DOHH2 (cell line): ENCODE data around the gene ROS1.

Source experiments
- H3F3A ChIP-seq: fragments of 200-600 bp; sonication (generic), shearing (Covaris generic); 2 replicates; pipeline ENCODE4 v1.6.0; 2016; ENCODE audit warnings: antibody characterized with exemption, mild to moderate bottlenecking; ENCODE audit not compliant: control insufficient read depth, insufficient read depth
- H3K27ac ChIP-seq: fragments of 200-600 bp; sonication (generic); 2 replicates; pipeline ENCODE4 v1.5.1; 2014; ENCODE audit warnings: low read depth, mild to moderate bottlenecking, low read length, moderate library complexity
- H3K27me3 ChIP-seq: fragments of 200-600 bp; sonication (generic); 2 replicates; pipeline ENCODE4 v1.6.1; 2014; ENCODE audit warnings: mild to moderate bottlenecking, low read length, mixed read lengths; ENCODE audit not compliant: control insufficient read depth
- H3K36me3 ChIP-seq: fragments of 200-600 bp; sonication (generic); 2 replicates; pipeline ENCODE4 v1.6.1; 2014; ENCODE audit warnings: mild to moderate bottlenecking, low read length, moderate library complexity, mixed read lengths; ENCODE audit not compliant: control insufficient read depth
- H3K4me1 ChIP-seq: fragments of 200-600 bp; sonication (generic); 2 replicates; pipeline ENCODE4 v1.6.1; 2014; ENCODE audit warnings: mild to moderate bottlenecking, low read length, mixed read lengths; ENCODE audit not compliant: control insufficient read depth
- H3K4me2 ChIP-seq: fragments of 200-600 bp; sonication (generic); 2 replicates; pipeline ENCODE4 v1.6.0; 2014; ENCODE audit warnings: mild to moderate bottlenecking, low read length, moderate library complexity
- H3K4me3 ChIP-seq: fragments of 200-600 bp; sonication (generic); 2 replicates; pipeline ENCODE4 v1.5.1; 2014; ENCODE audit warnings: mild to moderate bottlenecking, low read length, mixed read lengths
- H3K79me2 ChIP-seq: fragments of 200-600 bp; sonication (generic); 2 replicates; pipeline ENCODE4 v1.6.1; 2014; ENCODE audit warnings: mild to moderate bottlenecking, low read length, mixed read lengths; ENCODE audit not compliant: control insufficient read depth
- H3K9me2 ChIP-seq: fragments of 200-600 bp; sonication (generic); replicated peaks from 2 replicates; pipeline ENCODE4 v1.6.1; 2014; ENCODE audit warnings: mild to moderate bottlenecking, low read length, mixed read lengths; ENCODE audit not compliant: control insufficient read depth
- H3K9me3 ChIP-seq: fragments of 200-600 bp; sonication (generic); 2 replicates; pipeline ENCODE4 v1.6.1; 2014; ENCODE audit warnings: antibody characterized with exemption, low read length, mixed read lengths; ENCODE audit not compliant: control insufficient read depth, insufficient read depth
- H4K20me1 ChIP-seq: fragments of 200-600 bp; sonication (generic); 2 replicates; pipeline ENCODE4 v1.6.0; 2014; ENCODE audit warnings: low read depth, mild to moderate bottlenecking, antibody characterized with exemption, low read length, moderate library complexity; ENCODE audit not compliant: control insufficient read depth, insufficient read depth
- EZH2phosphoT487 ChIP-seq: fragments of 200-600 bp; sonication (generic); IDR thresholded peaks from 2 replicates; pipeline ENCODE4 v1.6.1; 2017; ENCODE audit warnings: borderline replicate concordance, mild to moderate bottlenecking, antibody characterized with exemption, low read length, moderate library complexity, mixed read lengths
- TF ChIP-seq, protein P1 (sequence below): fragments of 200-600 bp; sonication (generic); IDR thresholded peaks from one replicate; pipeline ENCODE4 v1.5.1; 2014; ENCODE audit warnings: antibody characterized with exemption, mild to moderate bottlenecking, low read depth, low read length; ENCODE audit not compliant: poor library complexity, severe bottlenecking

The ROS1 gene

DNA sequence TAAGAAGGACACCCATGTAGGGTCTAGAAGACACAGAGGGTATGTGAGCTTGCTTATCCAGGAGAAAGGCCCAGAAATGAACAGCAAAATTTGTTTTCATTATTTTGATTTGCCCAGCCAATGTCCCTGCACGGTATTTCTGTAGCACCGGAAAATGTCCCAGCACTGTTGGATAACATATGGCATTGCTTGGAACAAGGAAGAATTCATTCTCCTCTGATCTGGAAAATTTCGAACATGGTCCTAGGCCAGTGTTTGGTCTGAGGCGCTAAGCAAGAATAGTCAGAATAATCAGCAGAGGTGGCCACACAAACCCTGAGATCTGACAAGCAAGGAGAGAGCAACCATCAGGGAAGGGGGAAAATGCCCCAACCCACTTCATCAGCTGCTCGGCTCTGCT lies 26.6 kb downstream of the ROS1 start:
- Histone ChIP-seq H3K27ac (no peak overlapping the region), H3K36me3 (no peaks in the 10 kb centered on the region), H3K9me3 (no peaks in the 10 kb centered on the region), H3K4me3 (no peak overlapping the region), H3K27me3 (no peaks in the 10 kb centered on the region), H3K9me2 (no peaks in the 10 kb centered on the region), H3K4me1 (no peaks in the 10 kb centered on the region), H3F3A (no peaks in the 10 kb centered on the region), H4K20me1 (no peaks in the 10 kb centered on the region), H3K79me2 (no peaks in the 10 kb centered on the region), H3K4me2 (no peak overlapping the region)
- TF ChIP-seq, protein P1, sequence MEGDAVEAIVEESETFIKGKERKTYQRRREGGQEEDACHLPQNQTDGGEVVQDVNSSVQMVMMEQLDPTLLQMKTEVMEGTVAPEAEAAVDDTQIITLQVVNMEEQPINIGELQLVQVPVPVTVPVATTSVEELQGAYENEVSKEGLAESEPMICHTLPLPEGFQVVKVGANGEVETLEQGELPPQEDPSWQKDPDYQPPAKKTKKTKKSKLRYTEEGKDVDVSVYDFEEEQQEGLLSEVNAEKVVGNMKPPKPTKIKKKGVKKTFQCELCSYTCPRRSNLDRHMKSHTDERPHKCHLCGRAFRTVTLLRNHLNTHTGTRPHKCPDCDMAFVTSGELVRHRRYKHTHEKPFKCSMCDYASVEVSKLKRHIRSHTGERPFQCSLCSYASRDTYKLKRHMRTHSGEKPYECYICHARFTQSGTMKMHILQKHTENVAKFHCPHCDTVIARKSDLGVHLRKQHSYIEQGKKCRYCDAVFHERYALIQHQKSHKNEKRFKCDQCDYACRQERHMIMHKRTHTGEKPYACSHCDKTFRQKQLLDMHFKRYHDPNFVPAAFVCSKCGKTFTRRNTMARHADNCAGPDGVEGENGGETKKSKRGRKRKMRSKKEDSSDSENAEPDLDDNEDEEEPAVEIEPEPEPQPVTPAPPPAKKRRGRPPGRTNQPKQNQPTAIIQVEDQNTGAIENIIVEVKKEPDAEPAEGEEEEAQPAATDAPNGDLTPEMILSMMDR: no peak
- no peak for TF ChIP-seq EZH2phosphoT487

DNA sequence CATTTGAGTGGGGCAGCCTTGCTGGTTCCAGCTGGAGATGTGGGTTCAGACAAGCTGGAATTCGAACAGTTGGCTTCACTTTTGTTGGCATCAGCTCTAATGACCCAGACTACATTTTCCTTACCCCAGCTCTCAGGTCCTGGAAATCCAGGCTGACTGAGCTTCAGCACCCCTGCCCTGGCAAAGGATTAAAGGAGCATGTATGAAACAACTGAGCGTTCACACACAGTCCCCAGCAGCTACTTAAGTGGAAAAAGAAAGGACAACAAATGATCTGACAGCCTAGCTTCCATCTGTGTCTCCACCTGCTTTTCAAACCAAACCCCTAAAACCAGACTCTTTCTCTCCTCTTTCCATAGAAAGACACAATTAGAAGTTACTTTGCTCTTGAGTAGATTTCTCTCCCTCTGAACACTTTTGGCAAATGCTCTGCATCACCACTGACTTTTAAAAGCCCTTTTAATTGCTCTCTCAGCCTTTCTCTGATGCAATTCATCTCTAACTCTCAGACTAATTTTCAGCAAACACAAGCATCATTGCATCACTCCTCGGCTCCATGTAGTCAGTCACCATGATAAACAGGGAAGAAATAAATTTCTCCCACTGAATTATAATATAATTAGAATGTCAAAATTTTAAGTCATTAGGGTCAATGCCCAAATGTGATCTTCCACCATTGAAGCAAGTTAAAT lies 28.1 kb downstream of the ROS1 start:
- Histone ChIP-seq H3F3A (no peaks in the 10 kb centered on the region), H3K27ac (no peak overlapping the region), H3K9me3 (no peaks in the 10 kb centered on the region), H3K4me2 (no peak overlapping the region), H3K4me1 (no peaks in the 10 kb centered on the region), H3K4me3 (no peak overlapping the region), H4K20me1 (no peaks in the 10 kb centered on the region), H3K36me3 (no peaks in the 10 kb centered on the region), H3K27me3 (no peaks in the 10 kb centered on the region), H3K79me2 (no peaks in the 10 kb centered on the region), H3K9me2 (no peaks in the 10 kb centered on the region)
- no peak for TF ChIP-seq EZH2phosphoT487
- TF ChIP-seq, protein P1: no peak

DNA sequence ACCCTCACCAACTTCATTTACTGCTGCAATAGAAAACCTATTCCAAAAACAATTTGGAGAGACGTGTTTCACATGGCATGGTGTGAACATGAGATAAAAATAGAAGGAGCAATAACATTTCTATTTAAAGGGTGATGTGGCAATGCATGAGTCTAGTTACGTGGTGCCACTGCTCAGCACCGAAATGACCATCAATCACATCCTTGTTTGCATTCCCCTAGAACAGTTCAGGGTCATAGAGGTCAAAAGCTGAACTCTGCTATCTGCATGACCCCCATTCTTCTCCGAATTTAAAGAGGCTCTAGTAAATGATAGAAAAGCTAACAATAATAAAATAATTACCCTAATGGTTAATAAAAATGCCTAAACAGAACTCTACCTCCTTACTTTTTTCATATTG lies 29.5 kb downstream of the ROS1 start:
- H3K4me1 ChIP-seq: no peaks in the 10 kb centered on the region
- H4K20me1 ChIP-seq: no peaks in the 10 kb centered on the region
- no peaks in the 10 kb centered on the region for H3F3A ChIP-seq
- H3K9me3 ChIP-seq: no peaks in the 10 kb centered on the region
- H3K9me2 ChIP-seq: no peaks in the 10 kb centered on the region
- TF ChIP-seq, protein P1: no peak
- no peak for TF ChIP-seq EZH2phosphoT487
- no peak overlapping the region for H3K4me2 ChIP-seq
- no peaks in the 10 kb centered on the region for H3K36me3 ChIP-seq
- no peak overlapping the region for H3K4me3 ChIP-seq
- H3K27me3 ChIP-seq: no peaks in the 10 kb centered on the region
- no peak overlapping the region for H3K27ac ChIP-seq
- no peaks in the 10 kb centered on the region for H3K79me2 ChIP-seq

DNA sequence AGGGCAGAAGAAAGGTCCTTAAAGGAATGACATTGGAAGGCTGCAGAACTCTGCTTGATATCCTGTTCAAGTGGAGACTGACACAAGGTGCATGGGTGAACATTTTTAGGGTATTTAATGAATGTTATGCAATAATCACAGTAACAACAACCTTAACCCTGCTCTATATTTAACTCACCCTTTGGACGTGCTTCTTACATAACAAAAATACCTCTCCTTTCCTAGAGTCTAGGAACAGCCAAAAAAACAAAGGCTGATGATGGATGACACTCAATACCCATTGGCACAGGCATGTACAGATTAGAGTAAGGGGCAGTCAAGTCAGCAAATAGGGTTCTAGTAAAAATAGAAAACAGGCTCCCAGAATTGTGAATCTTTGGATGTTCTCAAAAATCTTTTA lies 30.6 kb downstream of the ROS1 start:
- Histone ChIP-seq H3K9me2 (no peaks in the 10 kb centered on the region), H3K9me3 (no peaks in the 10 kb centered on the region), H3K27me3 (no peaks in the 10 kb centered on the region), H3K79me2 (no peaks in the 10 kb centered on the region), H4K20me1 (no peaks in the 10 kb centered on the region), H3K36me3 (no peaks in the 10 kb centered on the region), H3K4me2 (no peak overlapping the region), H3F3A (no peaks in the 10 kb centered on the region), H3K4me1 (no peaks in the 10 kb centered on the region), H3K27ac (no peak overlapping the region), H3K4me3 (no peak overlapping the region)
- TF ChIP-seq EZH2phosphoT487: no peak
- TF ChIP-seq, protein P1: no peak
